ENCODE measurements around the gene AGBL4.

GRCh38 chr1:49854741-49855140 lies 169.0 kb downstream of the AGBL4 start:
- TF ChIP-seq YY1 (IDR thresholded peaks at IDR 0.05; ENCODE audit: extremely low read depth, insufficient replicate concordance, low read depth, low read length) (no peak), MAX (IDR thresholded peaks at IDR 0.05) (no peak)

All from HCT116 (cell line).